A549 (cell line): ENCODE results near the gene PRAC2. TPM values are rescaled to one million over a fixed set of nuclear protein-coding genes. Genes with fewer than 3 reads are reported as not detected.

Source experiments
- ATAC-seq, 2 experiments: fragments of 200-7000 bp in 1 of 2; fragments of >200 bp in 1 of 2; cut with Nextera tagmentation in 1 of 2; cut with Tn5 transposase in 1 of 2; 3 replicates each; pipeline versions ENCODE4 v1.8.0 to v1.9.1; 2018 to 2020; ENCODE audit warnings: mild to moderate bottlenecking in 1 of 2, moderate library complexity in 1 of 2
- CTCF ChIA-PET: fragments of 300-600 bp; sonication (Branson Sonifier 250); formaldehyde crosslinking; extraction: SDS; loops from one replicate; lab custom pipeline; 2021; ENCODE audit warnings: antibody characterized with exemption, inconsistent platforms; lab: Yijun Ruan, JAX
- POLR2A ChIA-PET: fragments of 350-600 bp; formaldehyde crosslinking; extraction: SDS; loops from one replicate; lab custom pipeline; 2021; ENCODE audit warnings: antibody characterized with exemption, inconsistent platforms; lab: Yijun Ruan, JAX
- DNase-seq, 2 experiments: peaks; one replicate each; pipeline versions ENCODE4 v3.0.0 to v3.0.0-alpha.2; 2011 to 2016; ENCODE audit warnings: low read depth in 1 of 2, low spot score in 1 of 2
- FAIRE-seq: peaks from 2 replicates; lab custom pipeline; 2011; peaks lifted over from hg19 to GRCh38; lab: Jason Lieb, UNC
- H3K27ac ChIP-seq, 2 experiments: fragments of >200 bp; sonication (Bioruptor Twin); formaldehyde crosslinking; 3 replicates each; pipeline ENCODE4 v1.5.1; 2016 to 2017
- H3K4me1 ChIP-seq: fragments of >200 bp; sonication (Bioruptor Twin); formaldehyde crosslinking; 3 replicates; pipeline ENCODE4 v1.6.1; 2016
- H3K4me2 ChIP-seq: fragments of >200 bp; sonication (Bioruptor Twin); formaldehyde crosslinking; 3 replicates; pipeline ENCODE4 v1.6.1; 2016
- H3K4me3 ChIP-seq: fragments of >200 bp; sonication (Bioruptor Twin); formaldehyde crosslinking; 3 replicates; pipeline ENCODE4 v1.5.1; 2016
- H3K9me3 ChIP-seq: fragments of >200 bp; sonication (Bioruptor Twin); formaldehyde crosslinking; 3 replicates; pipeline ENCODE4 v1.6.1; 2016
- CBX8 ChIP-seq: fragments of 200-600 bp; sonication (generic); IDR thresholded peaks from 2 replicates; pipeline ENCODE4 v1.6.1; 2016
- CHD2 ChIP-seq: fragments of 150-350 bp; IDR thresholded peaks from 2 replicates; pipeline ENCODE4 v1.6.1; 2014; ENCODE audit warnings: low read length; ENCODE audit not compliant: partially characterized antibody
- CHD4 ChIP-seq: fragments of 200-600 bp; sonication (generic); IDR thresholded peaks from 2 replicates; pipeline ENCODE4 v1.6.1; 2016; ENCODE audit warnings: antibody characterized with exemption, mild to moderate bottlenecking, borderline replicate concordance
- EP300 ChIP-seq, 2 experiments: fragments of >200 bp; sonication (Bioruptor Twin); formaldehyde crosslinking; IDR thresholded peaks; 2 replicates in 1 of 2; 3 replicates in 1 of 2; pipeline ENCODE4 v1.6.1; 2016 to 2017
- ESRRA ChIP-seq: fragments of 150-350 bp; IDR thresholded peaks from 2 replicates; pipeline ENCODE4 v1.6.1; 2014; ENCODE audit warnings: mild to moderate bottlenecking, low read length, borderline replicate concordance
- GATA3 ChIP-seq: IDR thresholded peaks from 2 replicates; pipeline ENCODE4 v1.6.1; 2012; ENCODE audit warnings: borderline replicate concordance
- HOXA7 ChIP-seq: fragments of 250-450 bp; sonication (Bioruptor Pico); IDR thresholded peaks from 2 replicates; pipeline ENCODE4 v1.5.0; 2020; ENCODE audit warnings: mild to moderate bottlenecking, moderate library complexity
- JUN ChIP-seq, 2 experiments: fragments of >200 bp; sonication (Bioruptor Twin); formaldehyde crosslinking; IDR thresholded peaks; 2 replicates in 1 of 2; 3 replicates in 1 of 2; pipeline ENCODE4 v1.6.1; 2016 to 2017
- JUNB ChIP-seq: fragments of >200 bp; sonication (Bioruptor Twin); formaldehyde crosslinking; IDR thresholded peaks from 2 replicates; pipeline ENCODE4 v1.6.1; 2016
- MAZ ChIP-seq: fragments of 150-350 bp; IDR thresholded peaks from 2 replicates; pipeline ENCODE4 v1.6.1; 2014; ENCODE audit warnings: antibody characterized with exemption, low read depth, low read length, borderline replicate concordance
- NPAS2 ChIP-seq: fragments of 250-450 bp; sonication (Bioruptor Pico); IDR thresholded peaks from 2 replicates; pipeline ENCODE4 v1.8.0; 2022; ENCODE audit warnings: mild to moderate bottlenecking, moderate library complexity, borderline replicate concordance
- PBX3 ChIP-seq: IDR thresholded peaks from 2 replicates; pipeline ENCODE4 v1.6.1; 2012
- POLR2A ChIP-seq: IDR thresholded peaks from 2 replicates; pipeline ENCODE4 v1.6.1; 2012; ENCODE audit warnings: mild to moderate bottlenecking, low read length
- POLR2AphosphoS2 ChIP-seq: conservative IDR thresholded peaks from 2 replicates; pipeline ENCODE4 v1.6.1; 2012; ENCODE audit warnings: low read length, improper control_type of control experiment, inconsistent platforms
- RAD21 ChIP-seq, 2 experiments: fragments of >200 bp in 1 of 2; sonication (Bioruptor Twin) in 1 of 2; formaldehyde crosslinking in 1 of 2; IDR thresholded peaks in 1 of 2; conservative IDR thresholded peaks in 1 of 2; 2 replicates in 1 of 2; 3 replicates in 1 of 2; pipeline ENCODE4 v1.6.1; 2012 to 2018; ENCODE audit warnings: inconsistent platforms in 1 of 2
- RARB ChIP-seq: fragments of 250-450 bp; sonication (Bioruptor Pico); IDR thresholded peaks from 2 replicates; pipeline ENCODE4 v1.8.0; 2021; ENCODE audit warnings: mild to moderate bottlenecking, moderate library complexity
- RCOR1 ChIP-seq: fragments of 150-350 bp; IDR thresholded peaks from 2 replicates; pipeline ENCODE4 v1.6.1; 2014; ENCODE audit warnings: antibody characterized with exemption, low read length, low read depth
- RFX5 ChIP-seq: fragments of 450-650 bp; IDR thresholded peaks from 2 replicates; pipeline ENCODE4 v1.7.1; 2014; ENCODE audit warnings: antibody characterized with exemption, mild to moderate bottlenecking, moderate library complexity
- RNF2 ChIP-seq: fragments of 200-600 bp; sonication (generic); IDR thresholded peaks from 2 replicates; pipeline ENCODE4 v1.6.1; 2016; ENCODE audit warnings: low read depth, mild to moderate bottlenecking, antibody characterized with exemption, moderate library complexity, borderline replicate concordance
- SREBF2 ChIP-seq: fragments of 450-650 bp; IDR thresholded peaks from 2 replicates; pipeline ENCODE4 v1.6.1; 2014; ENCODE audit warnings: mild to moderate bottlenecking, moderate library complexity
- TFCP2L1 ChIP-seq: fragments of 250-450 bp; sonication (Bioruptor Pico); IDR thresholded peaks from 2 replicates; pipeline ENCODE4 v1.5.0; 2021; ENCODE audit warnings: mild to moderate bottlenecking
- ZFP36 ChIP-seq: fragments of 450-650 bp; IDR thresholded peaks from 2 replicates; pipeline ENCODE4 v1.6.1; 2014; ENCODE audit warnings: borderline replicate concordance; ENCODE audit not compliant: partially characterized antibody
- WGBS: methylation state at CpG from one replicate; pipeline ENCODE4 v1.1.6; 2017; ENCODE audit errors: missing lambda C conversion rate; 5-methylcytosine and 5-hydroxymethylcytosine counted together
- polyA plus RNA-seq, 4 experiments: library from polyadenylated mRNA; depleted of rRNA in 3 of 4; stranded (reverse); fragments of >200 nt; fragmentation: RNase III in 1 of 4; extraction: RNeasy Plus Mini Kit Qiagen cat#74134 plus additional on column Dnase treatment in 1 of 4; gene quantifications; 2 replicates in 3 of 4; 3 replicates in 1 of 4; pipeline ENCODE4 v1.2.3, GENCODE V29; 2011 to 2017

The PRAC2 gene
- polyA plus RNA-seq, 2 of the 4 experiments (the other 2 are of a cell fraction): not detected

DNA sequence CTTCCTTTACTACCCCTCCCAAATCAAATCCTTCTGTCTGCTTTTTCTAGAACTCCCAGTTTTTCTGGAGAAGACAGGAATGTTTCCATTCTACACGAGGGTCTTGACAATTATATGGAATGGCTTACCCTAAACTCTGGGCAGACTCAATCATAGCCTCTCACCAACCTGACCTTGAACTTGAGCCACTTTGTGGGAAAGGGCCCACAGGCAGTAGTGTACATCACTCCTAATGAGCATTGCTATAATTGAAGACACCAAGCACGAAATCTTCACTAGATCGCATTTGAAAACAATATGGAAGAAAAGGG is 7.2 kb downstream of the PRAC2 start:
- no peak for TF ChIP-seq JUN (IDR thresholded peaks at IDR 0.05)
- TF ChIP-seq, all 56 proteins: peak for 0
- FAIRE-seq (no peak), ATAC-seq (no peak), DNase-seq (no peak)
- 66% methylated on average over 3 of the region's 3 CpGs for WGBS
- H3K4me3 ChIP-seq: no peak overlapping the region
- CTCF ChIA-PET: interaction anchor here (2.7 to 33.0 kb wide), 6 partner anchors 6 to 150 kb away, joined by 15 to 852 read pairs (median 253); partner anchors contain the start of gene TTLL6
- H3K27ac ChIP-seq: no peak overlapping the region
- H3K4me1 ChIP-seq: peaks cover 14% of the 10 kb centered on the region
- H3K9me3 ChIP-seq: no peaks in the 10 kb centered on the region
- POLR2A ChIA-PET: no interaction called here
- H3K4me2 ChIP-seq: no peak overlapping the region

- Histone ChIP-seq H3K4me3 (no peak overlapping the region), H3K27ac (no peak overlapping the region), H3K4me2 (no peak overlapping the region), H3K4me1 (peaks cover 14% of the 10 kb centered on the region), H3K9me3 (no peaks in the 10 kb centered on the region)
- FAIRE-seq: peak; percentile 80
- ATAC-seq: no peak
- POLR2A ChIA-PET: no interaction called here
- CTCF ChIA-PET: interaction anchor here (0.6 to 33.0 kb wide), 9 partner anchors 8 to 149 kb away, joined by 3 to 852 read pairs (median 4); partner anchors contain the start of genes HOXB13, PRAC1, PRAC2 and TTLL6
- TF ChIP-seq RARB (CRISPR knock-in tag): no peak
- DNase-seq: no peak
Observed at GRCh38 chr17:48731355-48731754, 8.4 kb downstream of the PRAC2 start.

- H3K4me3 ChIP-seq: no peak overlapping the region
- no peak for ATAC-seq
- FAIRE-seq: no peak
- DNase-seq: no peak
- no peak overlapping the region for H3K4me2 ChIP-seq
- peaks cover 8% of the 10 kb centered on the region for H3K4me1 ChIP-seq
- TF ChIP-seq RCOR1: no peak
- TF ChIP-seq PBX3: no peak
- TF ChIP-seq EP300 (IDR thresholded peaks at IDR 0.05): no peak
- no peak for TF ChIP-seq ESRRA
- no peak for TF ChIP-seq CHD2
- TF ChIP-seq JUNB: no peak
- no peak for TF ChIP-seq RAD21 (conservative IDR thresholded peaks at IDR 0.05 in 1 of 2, IDR thresholded peaks at IDR 0.05 in 1 of 2)
- TF ChIP-seq SREBF2: no peak
- TF ChIP-seq GATA3: no peak
- TF ChIP-seq POLR2AphosphoS2: no peak
- TF ChIP-seq RNF2: no peak
- TF ChIP-seq, all 56 proteins: peak for 0
- CTCF ChIA-PET: interaction anchor here (1.0 to 33.0 kb wide), 11 partner anchors 10 to 147 kb away, joined by 3 to 852 read pairs (median 11); partner anchors contain the start of genes HOXB13, PRAC1, PRAC2 and TTLL6
- Histone ChIP-seq H3K27ac (no peak overlapping the region), H3K9me3 (no peaks in the 10 kb centered on the region)
- POLR2A ChIA-PET: no interaction called here
- WGBS: 77% methylated on average over 48 of the region's 50 CpGs
Observed at GRCh38 chr17:48732688-48733629, 10.0 kb downstream of the PRAC2 start.

DNA sequence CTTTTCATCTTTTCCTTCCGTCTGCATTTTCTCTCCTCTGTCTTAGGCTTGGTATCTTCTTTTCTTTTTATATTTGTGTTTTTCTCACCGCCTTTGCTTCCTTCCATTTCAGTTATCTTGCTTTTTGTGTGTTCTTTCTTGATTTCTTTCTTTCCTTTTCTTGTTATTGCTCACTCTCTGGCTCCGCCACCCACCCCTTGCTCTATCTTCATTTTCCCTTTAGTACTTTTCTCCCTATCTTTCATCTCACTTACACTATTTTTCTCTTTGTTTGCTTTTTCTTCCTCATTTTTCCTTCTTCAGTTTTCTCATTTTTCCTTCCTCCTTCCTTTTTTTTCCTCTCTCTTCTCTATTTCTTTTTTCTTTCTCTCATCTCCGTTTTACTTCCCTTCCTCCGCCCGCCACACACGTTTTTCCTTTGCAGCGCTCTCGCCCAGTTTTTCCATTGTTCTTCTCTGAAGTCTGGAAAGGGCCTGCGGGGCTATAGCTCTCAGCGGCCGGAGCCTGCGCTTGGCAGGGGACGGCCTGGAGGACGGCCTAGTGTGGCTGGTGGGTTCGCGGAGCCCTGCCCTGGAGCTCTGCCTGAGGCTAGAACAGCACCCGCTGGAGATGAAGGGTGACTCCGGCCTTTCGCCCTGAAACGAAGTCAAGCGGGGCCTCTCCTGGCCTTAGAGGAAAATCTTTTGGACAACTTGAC is 10.8 kb downstream of the PRAC2 start:
- POLR2A ChIA-PET: interaction anchor here (0.5 kb wide), 1 partner anchor 11 kb away, joined by 3 read pairs; no protein-coding TSS in a partner anchor

More for the DNA sequence above, 10.8 kb downstream of the PRAC2 start:
- Histone ChIP-seq H3K4me2 (no peak overlapping the region), H3K4me3 (no peak overlapping the region), H3K4me1 (peaks cover 6% of the 10 kb centered on the region), H3K9me3 (no peaks in the 10 kb centered on the region), H3K27ac (no peak overlapping the region)
- CTCF ChIA-PET: interaction anchor here (1.1 to 33.0 kb wide), 11 partner anchors 11 to 147 kb away, joined by 3 to 852 read pairs (median 13); partner anchors contain the start of genes HOXB13, PRAC1, PRAC2 and TTLL6
- WGBS: 87% methylated on average over 22 of the region's 22 CpGs
- no peak for DNase-seq
- TF ChIP-seq MAZ (no peak), ZFP36 (no peak), CBX8 (no peak), PBX3 (no peak), RFX5 (no peak), TFCP2L1 (no peak), CHD4 (no peak), CHD2 (no peak), NPAS2 (CRISPR knock-in tag) (no peak), HOXA7 (CRISPR knock-in tag) (no peak), POLR2A (no peak)
- ATAC-seq: no peak
- FAIRE-seq: no peak
